IMR-90 (cell line): ENCODE measurements around the gene PTPN13. TPM values are rescaled to one million over a fixed set of nuclear protein-coding genes. Genes with fewer than 3 reads are reported as not detected.

Experiments used
- ATAC-seq: fragments of 200-7000 bp; cut with Tn5 transposase; 2 replicates; pipeline ENCODE4 v1.9.1; 2020; ENCODE audit warnings: low read depth, mild to moderate bottlenecking, moderate library complexity
- Bru-seq: library from RNA; stranded (reverse); fragments of 400-500 nt; gene quantifications from one replicate; lab custom pipeline; 2021; lab: Mats Ljungman, UMichigan
- BruChase-seq, 2 experiments: library from RNA; stranded (reverse); fragments of 400-500 nt; gene quantifications; one replicate each; lab custom pipeline; 2021; lab: Mats Ljungman, UMichigan
- BruUV-seq: library from RNA; stranded (reverse); fragments of 400-500 nt; replicated peaks from 2 replicates; lab custom pipeline; 2021; lab: Mats Ljungman, UMichigan
- CTCF ChIA-PET: fragments of 300-600 bp; formaldehyde crosslinking; extraction: SDS; loops from one replicate; lab custom pipeline; 2021; ENCODE audit warnings: antibody characterized with exemption; lab: Yijun Ruan, JAX
- POLR2A ChIA-PET: fragments of 300-600 bp; sonication (Branson Sonifier 250); formaldehyde crosslinking; loops from one replicate; lab custom pipeline; 2022; ENCODE audit warnings: antibody characterized with exemption; ENCODE audit not compliant: unreplicated experiment; lab: Charles Lee
- DNase-seq: peaks from one replicate; pipeline ENCODE4 v3.0.0; 2013
- H2AFZ ChIP-seq: replicated peaks from 2 replicates; pipeline ENCODE3; 2013; ENCODE audit warnings: low read length, mild to moderate bottlenecking; ENCODE audit not compliant: poor library complexity
- H2AK5ac ChIP-seq: 2 replicates; pipeline ENCODE4 v1.6.1; 2013; ENCODE audit warnings: low read depth, low read length, inconsistent platforms
- H2AK9ac ChIP-seq: replicated peaks from 2 replicates; pipeline ENCODE3; 2013; ENCODE audit warnings: mild to moderate bottlenecking, low read depth, low read length, moderate library complexity; ENCODE audit not compliant: poor library complexity
- H2BK120ac ChIP-seq: 2 replicates; pipeline ENCODE4 v1.6.1; 2013; ENCODE audit warnings: low read depth, low read length, inconsistent platforms
- H2BK15ac ChIP-seq: 3 replicates; pipeline ENCODE4 v1.6.1; 2013; ENCODE audit warnings: low read depth, low read length, inconsistent platforms
- H2BK20ac ChIP-seq: 2 replicates; pipeline ENCODE4 v1.6.1; 2013; ENCODE audit warnings: low read depth, mild to moderate bottlenecking, inconsistent platforms, low read length, moderate library complexity
- H2BK5ac ChIP-seq: 2 replicates; pipeline ENCODE4 v1.6.1; 2013; ENCODE audit warnings: mild to moderate bottlenecking, low read depth, low read length, inconsistent platforms; ENCODE audit not compliant: poor library complexity, severe bottlenecking
- H3K14ac ChIP-seq: replicated peaks from 2 replicates; pipeline ENCODE4 v1.6.1; 2013; ENCODE audit warnings: low read depth, low read length, inconsistent platforms
- H3K18ac ChIP-seq: 2 replicates; pipeline ENCODE4 v1.6.1; 2013; ENCODE audit warnings: low read depth, low read length, control low read depth
- H3K23ac ChIP-seq: 2 replicates; pipeline ENCODE4 v1.6.1; 2013; ENCODE audit warnings: low read depth, low read length, inconsistent platforms
- H3K27ac ChIP-seq: 2 replicates; pipeline ENCODE4 v1.5.1; 2013; ENCODE audit warnings: mild to moderate bottlenecking, control low read depth, low read length; ENCODE audit not compliant: insufficient read depth
- H3K27me3 ChIP-seq: 2 replicates; pipeline ENCODE4 v1.6.1; 2013; ENCODE audit warnings: low read length; ENCODE audit not compliant: control insufficient read depth, insufficient read depth
- H3K36me3 ChIP-seq: 2 replicates; pipeline ENCODE4 v1.6.1; 2013; ENCODE audit warnings: low read length, mixed read lengths; ENCODE audit not compliant: control insufficient read depth, insufficient read depth
- H3K4ac ChIP-seq: 2 replicates; pipeline ENCODE4 v1.6.1; 2013; ENCODE audit warnings: low read depth, low read length, inconsistent platforms
- H3K4me1 ChIP-seq: 2 replicates; pipeline ENCODE4 v1.6.1; 2013; ENCODE audit warnings: low read length, mixed read lengths; ENCODE audit not compliant: control insufficient read depth, insufficient read depth
- H3K4me2 ChIP-seq: 2 replicates; pipeline ENCODE4 v1.6.1; 2013; ENCODE audit warnings: low read depth, mild to moderate bottlenecking, control low read depth, low read length, moderate library complexity
- H3K4me3 ChIP-seq: 2 replicates; pipeline ENCODE4 v1.5.1; 2013; ENCODE audit warnings: low read depth, mild to moderate bottlenecking, control low read depth, low read length, moderate library complexity; ENCODE audit not compliant: insufficient read depth
- H3K56ac ChIP-seq: 2 replicates; pipeline ENCODE4 v1.6.1; 2013; ENCODE audit warnings: low read length, inconsistent platforms; ENCODE audit not compliant: insufficient read depth; ENCODE audit errors: extremely low read depth
- H3K79me1 ChIP-seq, 2 experiments: 2 replicates each; pipeline ENCODE4 v1.6.1; 2013; ENCODE audit warnings: low read length in 2 of 2, inconsistent platforms in 1 of 2, low read depth in 1 of 2
- H3K9ac ChIP-seq: 2 replicates; pipeline ENCODE4 v1.6.1; 2013; ENCODE audit warnings: low read depth, low read length, control low read depth
- H3K9me1 ChIP-seq: 2 replicates; pipeline ENCODE4 v1.6.1; 2013; ENCODE audit warnings: low read length, inconsistent platforms; ENCODE audit not compliant: insufficient read depth
- H3K9me3 ChIP-seq: 2 replicates; pipeline ENCODE4 v1.6.1; 2013; ENCODE audit warnings: low read length; ENCODE audit not compliant: control insufficient read depth, insufficient read depth
- H4K20me1 ChIP-seq: 2 replicates; pipeline ENCODE4 v1.6.1; 2013; ENCODE audit warnings: low read length, inconsistent platforms; ENCODE audit not compliant: insufficient read depth
- H4K5ac ChIP-seq: 2 replicates; pipeline ENCODE4 v1.6.1; 2013; ENCODE audit warnings: mild to moderate bottlenecking, low read depth, low read length, control low read depth
- H4K8ac ChIP-seq, 2 experiments: 2 replicates each; pipeline ENCODE4 v1.6.1; 2013; ENCODE audit warnings: low read depth in 2 of 2, low read length in 2 of 2, control low read depth in 1 of 2, inconsistent platforms in 1 of 2
- H4K91ac ChIP-seq: 2 replicates; pipeline ENCODE4 v1.6.1; 2013; ENCODE audit warnings: low read depth, low read length, inconsistent platforms; ENCODE audit not compliant: insufficient read depth
- FOS ChIP-seq: fragments of 150-350 bp; IDR thresholded peaks from 2 replicates; pipeline ENCODE4 v1.6.1; 2016; ENCODE audit warnings: low read depth, low read length
- MAZ ChIP-seq: IDR thresholded peaks from 2 replicates; pipeline ENCODE4 v1.6.1; 2012; ENCODE audit warnings: low read depth, mild to moderate bottlenecking, low read length, improper control_type of control experiment, moderate library complexity, borderline replicate concordance
- MXI1 ChIP-seq: IDR thresholded peaks from 2 replicates; pipeline ENCODE4 v1.6.1; 2012; ENCODE audit warnings: low read depth, mild to moderate bottlenecking, low read length, moderate library complexity, borderline replicate concordance
- POLR2A ChIP-seq: IDR thresholded peaks from 2 replicates; pipeline ENCODE4 v1.6.1; 2012; ENCODE audit warnings: mild to moderate bottlenecking, low read depth, low read length
- SMC3 ChIP-seq: fragments of 150-350 bp; IDR thresholded peaks from 2 replicates; pipeline ENCODE4 v1.6.1; 2016; ENCODE audit warnings: low read depth, mild to moderate bottlenecking, antibody characterized with exemption, low read length, moderate library complexity
- WGBS, 2 experiments: methylation state at CpG; one replicate each; pipeline versions ENCODE4 v1.1.5 to v1.1.7; 2013; ENCODE audit warnings: missing lambda C conversion rate in 2 of 2; ENCODE audit not compliant: insufficient read length in 1 of 2; ENCODE audit errors: extremely low coverage in 2 of 2; 5-methylcytosine and 5-hydroxymethylcytosine counted together
- dilution Hi-C: fragments of 300-500 bp; cut with HindIII; formaldehyde crosslinking; loops from one replicate; pipeline ENCODE4 v1.14.3; 2018; ENCODE audit warnings: low sequenced_read_pairs; ENCODE audit not compliant: unreplicated experiment
- in situ Hi-C: fragments of 300-500 bp; cut with MboI; formaldehyde crosslinking; loops from 3 replicates; pipeline ENCODE4 v1.14.3; 2019; ENCODE audit warnings: low sequenced_read_pairs, inconsistent platforms, mixed read lengths
- intact Hi-C: fragments of 100-400 bp; cut with micrococcal nuclease; formaldehyde crosslinking; loops from 2 replicates; pipeline ENCODE4 v1.10.0; 2022
- long read RNA-seq: library from polyadenylated mRNA; unstranded; transcript quantifications from one replicate; pipeline ENCODE4 v2.0.0, GENCODE V29; 2021; ENCODE audit not compliant: unreplicated experiment
- polyA plus RNA-seq, 3 experiments: library from polyadenylated mRNA; depleted of rRNA; stranded (reverse); fragments of >200 nt; gene quantifications; 2 replicates each; pipeline ENCODE4 v1.2.3, GENCODE V29; 2012; ENCODE audit warnings: low replicate concordance in 1 of 3
- total RNA-seq: library from RNA; depleted of rRNA; stranded (reverse); fragments of >200 nt; gene quantifications from 2 replicates; pipeline ENCODE4 v1.2.3, GENCODE V29; 2012; rRNA removed
- TF ChIP-seq, protein P1 (sequence below): conservative IDR thresholded peaks from 2 replicates; pipeline ENCODE4 v1.5.1; 2012; ENCODE audit warnings: mild to moderate bottlenecking, low read depth, low read length, improper control_type of control experiment

PTPN13 gene
- 29.0 and 31.4 TPM in 2 replicates for total RNA-seq
- 5.7 and 7.7 TPM in 2 replicates for polyA plus RNA-seq (2012; rRNA removed)
- 2.0 and 3.2 TPM in 2 replicates for polyA plus RNA-seq (2012; cell fraction: cytosol; rRNA removed)
- polyA plus RNA-seq (2012; cell fraction: nucleus; rRNA removed; ENCODE audit: low replicate concordance) = 2.1 and 8.4 TPM in 2 replicates
- percentile 77 among the genes with signal in this experiment for Bru-seq, nascent RNA
- BruChase-seq, experiment 1, labeled RNA remaining after a 6-hour chase = percentile 68 among the genes with signal in this experiment
- percentile 73 among the genes with signal in this experiment for BruChase-seq, experiment 2, labeled RNA remaining after a 2-hour chase
- long read RNA-seq, partial matches to known transcripts = 12 of 16 reads
- long read RNA-seq, other reads (novel, unspliced or antisense) = 4 of 16 reads

DNA sequence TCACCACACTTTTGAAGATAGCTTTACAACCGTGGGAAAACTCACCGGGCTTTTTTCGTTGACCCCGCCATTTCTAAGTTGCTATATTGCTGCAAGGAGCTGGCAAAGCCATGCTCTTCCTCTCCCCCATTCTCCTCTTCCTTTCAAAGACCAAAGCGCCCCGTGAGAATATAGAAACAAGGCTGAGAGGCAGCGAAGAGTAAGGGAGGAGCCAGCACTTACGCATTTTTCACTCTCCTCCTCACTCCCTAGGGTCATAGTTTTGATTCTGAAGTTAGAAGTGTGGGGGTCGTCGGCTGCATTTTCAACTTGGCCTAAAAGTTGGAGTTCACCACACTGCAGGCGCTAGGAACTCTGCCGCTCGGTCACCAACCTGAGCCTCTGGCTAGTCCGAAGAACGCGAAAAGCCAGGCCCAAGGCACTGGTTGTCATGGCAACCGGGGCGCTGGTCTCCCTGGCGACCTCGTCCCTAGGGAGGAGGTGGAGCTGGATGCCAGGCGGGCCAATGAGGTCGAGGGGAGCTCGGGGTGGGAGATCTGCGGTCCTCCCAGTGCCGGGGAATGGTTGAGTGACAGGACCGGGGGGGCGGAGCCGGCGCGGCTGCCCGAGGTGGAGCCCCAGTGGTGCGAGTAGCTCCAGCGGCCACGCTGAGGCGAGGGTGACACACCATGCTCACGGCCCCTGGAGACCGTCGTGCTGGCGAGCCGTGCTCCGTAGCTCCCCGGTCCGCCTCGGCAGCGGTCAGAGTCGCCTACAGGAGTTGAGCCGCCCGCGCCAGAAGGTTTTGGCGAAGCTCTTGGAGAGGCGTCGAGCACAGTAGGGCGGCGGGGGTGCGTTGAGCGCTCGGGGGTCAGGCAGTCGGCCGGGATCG, at the start of gene PTPN13:
TSS of gene PTPN13 (plus strand) at position 628 of the 871 bp plus-strand sequence. CDS start 40,942 bp downstream, outside the sequence.
- in situ Hi-C loops = loop anchor here (10.0 kb wide), 1 partner anchor 301 kb away; the partner anchor contains the start of gene C4orf36
- Histone ChIP-seq H3K27ac (peak within 1 kb of the TSS; percentile 89), H3K14ac (peak within 1 kb of the TSS; percentile 98), H3K4ac (peak within 1 kb of the TSS; percentile 91), H3K4me1 (peaks cover 2% of the 10 kb centered on the region), H2BK20ac (peak within 1 kb of the TSS; percentile 69), H3K18ac (peak within 1 kb of the TSS; percentile 76), H3K9me1 (peaks cover 4% of the 10 kb centered on the region; the same call in 1 of the 2 replicates), H3K56ac (peak within 1 kb of the TSS; percentile 98; the same call in 1 of the 2 replicates), H4K20me1 (peaks cover 4% of the 10 kb centered on the region; the same call in 1 of the 2 replicates), H2BK15ac (peak within 1 kb of the TSS; percentile 65; the same call in 1 of the 3 replicates), H3K79me1 (peaks cover 0 to 30% of the 10 kb centered on the region in 2 experiments; a peak in 2 of 4 replicates), H4K8ac (peak within 1 kb of the TSS in 1 of 2 experiments; percentile 71; a peak in 2 of 4 replicates), H4K91ac (peak within 1 kb of the TSS; percentile 67), H2BK5ac (peak within 1 kb of the TSS; percentile 80), H3K4me2 (peak within 1 kb of the TSS; percentile 98), H2AFZ (peak within 1 kb of the TSS; percentile 92), H3K9me3 (no peaks in the 10 kb centered on the region), H2AK5ac (peak within 1 kb of the TSS; percentile 25; the same call in 1 of the 2 replicates), H2BK120ac (peak within 1 kb of the TSS; percentile 85), H3K9ac (peak within 1 kb of the TSS; percentile 87), H3K23ac (peak within 1 kb of the TSS; percentile 100), H4K5ac (peak within 1 kb of the TSS; percentile 13), H3K27me3 (no peaks in the 10 kb centered on the region), H2AK9ac (peak within 1 kb of the TSS; percentile 80), H3K36me3 (no peaks in the 10 kb centered on the region), H3K4me3 (peak within 1 kb of the TSS; percentile 74)
- POLR2A ChIA-PET = interaction anchor here (0.7 to 1.1 kb wide), 2 partner anchors 9 to 716 kb away, joined by 3 to 4 read pairs; no protein-coding TSS in a partner anchor
- BruUV-seq = no TSS peak
- WGBS, 2 experiments = 0% methylated on average over 14 of the region's 60 CpGs; no CpG with 5 or more reads in 1 of the 2 experiments
- CTCF ChIA-PET = interaction anchor here (0.7 to 1.6 kb wide), 4 partner anchors 13 to 98 kb away, joined by 3 to 5 read pairs (median 4); no protein-coding TSS in a partner anchor
- dilution Hi-C loops = no loop called here
- peak; percentile 95 for ATAC-seq
- TF ChIP-seq MXI1 (peak; percentile 94), MAZ (peak; percentile 89), POLR2A (peak; percentile 86), FOS (0 out of 2 replicates have a peak, but pooled peaks have one; percentile 14), SMC3 (no peak)
- TF ChIP-seq, protein P1, sequence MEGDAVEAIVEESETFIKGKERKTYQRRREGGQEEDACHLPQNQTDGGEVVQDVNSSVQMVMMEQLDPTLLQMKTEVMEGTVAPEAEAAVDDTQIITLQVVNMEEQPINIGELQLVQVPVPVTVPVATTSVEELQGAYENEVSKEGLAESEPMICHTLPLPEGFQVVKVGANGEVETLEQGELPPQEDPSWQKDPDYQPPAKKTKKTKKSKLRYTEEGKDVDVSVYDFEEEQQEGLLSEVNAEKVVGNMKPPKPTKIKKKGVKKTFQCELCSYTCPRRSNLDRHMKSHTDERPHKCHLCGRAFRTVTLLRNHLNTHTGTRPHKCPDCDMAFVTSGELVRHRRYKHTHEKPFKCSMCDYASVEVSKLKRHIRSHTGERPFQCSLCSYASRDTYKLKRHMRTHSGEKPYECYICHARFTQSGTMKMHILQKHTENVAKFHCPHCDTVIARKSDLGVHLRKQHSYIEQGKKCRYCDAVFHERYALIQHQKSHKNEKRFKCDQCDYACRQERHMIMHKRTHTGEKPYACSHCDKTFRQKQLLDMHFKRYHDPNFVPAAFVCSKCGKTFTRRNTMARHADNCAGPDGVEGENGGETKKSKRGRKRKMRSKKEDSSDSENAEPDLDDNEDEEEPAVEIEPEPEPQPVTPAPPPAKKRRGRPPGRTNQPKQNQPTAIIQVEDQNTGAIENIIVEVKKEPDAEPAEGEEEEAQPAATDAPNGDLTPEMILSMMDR = 0 out of 2 replicates have a peak, but pooled peaks have one; percentile 8
- intact Hi-C loops = loop anchor here (1.0 to 10.0 kb wide), 3 partner anchors 71 to 301 kb away; no protein-coding TSS in a partner anchor
- DNase-seq = peak; percentile 98
